HEK293 (cell line): ENCODE data around the gene CCDC92.

Experiments used
- CTCF ChIA-PET: fragments of 350-600 bp; formaldehyde crosslinking; extraction: SDS; loops from one replicate; lab custom pipeline; 2021; ENCODE audit warnings: antibody characterized with exemption; lab: Yijun Ruan, JAX
- POLR2A ChIA-PET: fragments of 300-600 bp; formaldehyde crosslinking; extraction: SDS; loops from one replicate; lab custom pipeline; 2020; ENCODE audit warnings: antibody characterized with exemption, inconsistent platforms; lab: Yijun Ruan, JAX
- H3K27ac ChIP-seq: fragments of 200-500 bp; sonication (Bioruptor generic); 2 replicates; pipeline ENCODE4 v1.5.1; 2014; ENCODE audit warnings: low read depth, low read length, control low read depth, inconsistent platforms; ENCODE audit errors: extremely low read depth
- H3K36me3 ChIP-seq, 2 experiments: fragments of 200-500 bp in 1 of 2; sonication (Bioruptor generic) in 1 of 2; 1 replicate in 1 of 2; 2 replicates in 1 of 2; pipeline ENCODE4 v1.5.1; 2014 to 2017; ENCODE audit warnings: inconsistent platforms in 2 of 2, low read length in 2 of 2; ENCODE audit not compliant: control insufficient read depth in 2 of 2, insufficient read depth in 1 of 2
- H3K4me1 ChIP-seq: fragments of 200-500 bp; sonication (Bioruptor generic); 2 replicates; pipeline ENCODE4 v1.5.1; 2014; ENCODE audit warnings: mild to moderate bottlenecking, low read length, inconsistent platforms; ENCODE audit not compliant: control insufficient read depth, insufficient read depth
- H3K4me3 ChIP-seq: 2 replicates; pipeline ENCODE4 v1.5.1; 2011; ENCODE audit warnings: low read depth, mild to moderate bottlenecking, control low read depth, low read length, moderate library complexity
- H3K9me3 ChIP-seq: fragments of 200-500 bp; sonication (Bioruptor generic); 2 replicates; pipeline ENCODE4 v1.5.1; 2014; ENCODE audit warnings: low read depth, low read length, inconsistent platforms; ENCODE audit not compliant: control insufficient read depth, insufficient read depth
- CTCF ChIP-seq: fragments of 450-650 bp; formaldehyde crosslinking; IDR thresholded peaks from 2 replicates; pipeline ENCODE4 v1.5.1; 2016; ENCODE audit warnings: missing biosample characterization, missing genetic modification characterization
- FEZF1 ChIP-seq: fragments of 450-650 bp; formaldehyde crosslinking; IDR thresholded peaks from 2 replicates; pipeline ENCODE4 v1.5.1; 2016; ENCODE audit warnings: missing biosample characterization, missing genetic modification characterization
- GFI1B ChIP-seq: fragments of 450-650 bp; formaldehyde crosslinking; IDR thresholded peaks from 2 replicates; pipeline ENCODE4 v1.5.1; 2016; ENCODE audit warnings: missing biosample characterization, missing genetic modification characterization
- KLF9 ChIP-seq: fragments of 450-650 bp; formaldehyde crosslinking; IDR thresholded peaks from 2 replicates; pipeline ENCODE4 v1.5.1; 2016; ENCODE audit warnings: missing biosample characterization, missing genetic modification characterization, low read depth
- PRDM1 ChIP-seq: fragments of 450-650 bp; formaldehyde crosslinking; IDR thresholded peaks from 2 replicates; pipeline ENCODE4; 2016; ENCODE audit warnings: missing biosample characterization, missing genetic modification characterization
- WT1 ChIP-seq: fragments of 450-650 bp; formaldehyde crosslinking; IDR thresholded peaks from 2 replicates; pipeline ENCODE4 v1.5.1; 2016; ENCODE audit warnings: missing biosample characterization, missing genetic modification characterization
- ZBTB44 ChIP-seq: fragments of 450-650 bp; IDR thresholded peaks from 2 replicates; pipeline ENCODE4 v1.5.1; 2018; ENCODE audit warnings: missing biosample characterization, mild to moderate bottlenecking, missing genetic modification characterization
- ZFHX2 ChIP-seq: fragments of 450-650 bp; formaldehyde crosslinking; conservative IDR thresholded peaks from 2 replicates; pipeline ENCODE4 v1.5.1; 2016; ENCODE audit warnings: missing biosample characterization, missing genetic modification characterization
- ZNF138 ChIP-seq: fragments of 450-650 bp; formaldehyde crosslinking; IDR thresholded peaks from 2 replicates; pipeline ENCODE4 v1.5.1; 2016; ENCODE audit warnings: missing biosample characterization, missing genetic modification characterization, borderline replicate concordance
- ZNF18 ChIP-seq: fragments of 450-650 bp; formaldehyde crosslinking; IDR thresholded peaks from 2 replicates; pipeline ENCODE4 v1.5.1; 2016; ENCODE audit warnings: missing biosample characterization, missing genetic modification characterization
- ZNF184 ChIP-seq: fragments of 450-650 bp; IDR thresholded peaks from 2 replicates; pipeline ENCODE4 v1.5.1; 2018; ENCODE audit warnings: missing biosample characterization, mild to moderate bottlenecking, missing genetic modification characterization
- ZNF211 ChIP-seq: fragments of 450-650 bp; formaldehyde crosslinking; IDR thresholded peaks from 2 replicates; pipeline ENCODE4 v1.5.1; 2016; ENCODE audit warnings: low read depth, missing biosample characterization, missing genetic modification characterization
- ZNF223 ChIP-seq: fragments of 450-650 bp; formaldehyde crosslinking; IDR thresholded peaks from 2 replicates; pipeline ENCODE4 v1.5.1; 2016; ENCODE audit warnings: missing biosample characterization, missing genetic modification characterization
- ZNF280D ChIP-seq: fragments of 450-650 bp; formaldehyde crosslinking; IDR thresholded peaks from 2 replicates; pipeline ENCODE4 v1.5.1; 2016; ENCODE audit warnings: missing biosample characterization, missing genetic modification characterization
- ZNF366 ChIP-seq: fragments of 450-650 bp; formaldehyde crosslinking; conservative IDR thresholded peaks from 2 replicates; pipeline ENCODE4 v1.5.1; 2016; ENCODE audit warnings: missing biosample characterization, missing genetic modification characterization
- ZNF596 ChIP-seq: fragments of 450-650 bp; IDR thresholded peaks from 2 replicates; pipeline ENCODE4 v1.5.0; 2018; ENCODE audit warnings: missing biosample characterization, mild to moderate bottlenecking, missing genetic modification characterization, moderate library complexity
- ZNF654 ChIP-seq: fragments of 450-650 bp; formaldehyde crosslinking; IDR thresholded peaks from 2 replicates; pipeline ENCODE4 v1.5.1; 2016; ENCODE audit warnings: low read depth, missing biosample characterization, missing genetic modification characterization
- ZNF660 ChIP-seq: fragments of 450-650 bp; IDR thresholded peaks from 2 replicates; pipeline ENCODE4 v1.5.1; 2018; ENCODE audit warnings: missing biosample characterization, mild to moderate bottlenecking, missing genetic modification characterization
- ZNF791 ChIP-seq: fragments of 450-650 bp; formaldehyde crosslinking; IDR thresholded peaks from 2 replicates; pipeline ENCODE4 v1.5.1; 2016; ENCODE audit warnings: missing biosample characterization, missing genetic modification characterization
- ZNF830 ChIP-seq: fragments of 450-650 bp; IDR thresholded peaks from 2 replicates; pipeline ENCODE4 v1.5.0; 2018; ENCODE audit warnings: missing biosample characterization, missing genetic modification characterization, low read depth, mild to moderate bottlenecking, moderate library complexity

CCDC92 gene

GRCh38 chr12:123986374-123986965, 13.8 kb upstream of the CCDC92 start:
- H3K27ac ChIP-seq: no peak overlapping the region
- ChIA-PET POLR2A (interaction anchor here (1.0 kb wide), 1 partner anchor 14 kb away, joined by 7 read pairs; the partner anchor contains the start of genes CCDC92 and ZNF664), CTCF (interaction anchor here (0.6 to 4.7 kb wide), 5 partner anchors 9 to 229 kb away, joined by 3 to 19 read pairs (median 4); no protein-coding TSS in a partner anchor)
- H3K9me3 ChIP-seq: no peaks in the 10 kb centered on the region
- H3K4me3 ChIP-seq: no peak overlapping the region
- TF ChIP-seq ZNF184 (tag by site-specific recombination): no peak
- 0 out of 2 replicates have a peak, but pooled peaks have one; percentile 11 for TF ChIP-seq PRDM1 (tag by site-specific recombination)
- TF ChIP-seq FEZF1: no peak
- TF ChIP-seq GFI1B (tag by site-specific recombination): peak; percentile 91
- no peak for TF ChIP-seq ZNF280D
- H3K4me1 ChIP-seq: peaks cover 4% of the 10 kb centered on the region; the same call in 1 of the 2 replicates
- peaks cover 18 to 57% of the 10 kb centered on the region in 2 experiments for H3K36me3 ChIP-seq

GRCh38 chr12:123984903-123985302, 12.3 kb upstream of the CCDC92 start:
- CTCF ChIA-PET: interaction anchor here (0.7 to 4.7 kb wide), 3 partner anchors 18 to 79 kb away, joined by 3 to 19 read pairs (median 4); no protein-coding TSS in a partner anchor
- H3K27ac ChIP-seq: no peak overlapping the region
- TF ChIP-seq PRDM1 (tag by site-specific recombination): peak; percentile 75
- no peak for TF ChIP-seq ZNF223 (tag by site-specific recombination)
- peak; percentile 54 for TF ChIP-seq ZFHX2 (tag by site-specific recombination)
- H3K36me3 ChIP-seq: peaks cover 19 to 42% of the 10 kb centered on the region in 2 experiments
- POLR2A ChIA-PET: no interaction called here
- H3K4me1 ChIP-seq: peaks cover 4% of the 10 kb centered on the region; the same call in 1 of the 2 replicates
- H3K4me3 ChIP-seq: no peak overlapping the region
- no peaks in the 10 kb centered on the region for H3K9me3 ChIP-seq

- no peak overlapping the region for H3K4me3 ChIP-seq
- ChIA-PET CTCF (interaction anchor here (0.7 to 4.7 kb wide), 10 partner anchors 8 to 187 kb away, joined by 3 to 19 read pairs (median 3); no protein-coding TSS in a partner anchor), POLR2A (no interaction called here)
- H3K27ac ChIP-seq: no peak overlapping the region
- H3K9me3 ChIP-seq: no peaks in the 10 kb centered on the region
- H3K4me1 ChIP-seq: peaks cover 4% of the 10 kb centered on the region; the same call in 1 of the 2 replicates
- H3K36me3 ChIP-seq: peaks cover 18 to 39% of the 10 kb centered on the region in 2 experiments
- TF ChIP-seq ZNF366 (tag by site-specific recombination) (no peak), CTCF (tag by site-specific recombination) (peak; percentile 47; the same call in 1 of the 2 replicates), ZNF596 (tag by site-specific recombination) (no peak), KLF9 (no peak), WT1 (tag by site-specific recombination) (no peak), ZNF660 (tag by site-specific recombination) (peak; percentile 57; the same call in 1 of the 2 replicates), ZNF791 (tag by site-specific recombination) (no peak), ZBTB44 (tag by site-specific recombination) (no peak), ZNF211 (no peak), ZNF184 (tag by site-specific recombination) (no peak), ZNF654 (tag by site-specific recombination) (peak; percentile 65), ZNF830 (tag by site-specific recombination) (no peak), ZNF138 (no peak), ZNF18 (tag by site-specific recombination) (0 out of 2 replicates have a peak, but pooled peaks have one; percentile 17)
Measured at GRCh38 chr12:123983822-123984485, 11.3 kb upstream of the CCDC92 start.
